Regular cardiac myocyte (primary cell): ENCODE data around the gene BNIP5. TPM values are rescaled to one million over a fixed set of nuclear protein-coding genes. Genes with fewer than 3 reads are reported as not detected.

Experiments
- total RNA-seq: library from RNA; depleted of rRNA; stranded (reverse); fragments of >200 nt; gene quantifications from 2 replicates; pipeline ENCODE4 v1.2.3, GENCODE V29; 2014

BNIP5 gene
- not detected in 2 replicates for total RNA-seq

DNA sequence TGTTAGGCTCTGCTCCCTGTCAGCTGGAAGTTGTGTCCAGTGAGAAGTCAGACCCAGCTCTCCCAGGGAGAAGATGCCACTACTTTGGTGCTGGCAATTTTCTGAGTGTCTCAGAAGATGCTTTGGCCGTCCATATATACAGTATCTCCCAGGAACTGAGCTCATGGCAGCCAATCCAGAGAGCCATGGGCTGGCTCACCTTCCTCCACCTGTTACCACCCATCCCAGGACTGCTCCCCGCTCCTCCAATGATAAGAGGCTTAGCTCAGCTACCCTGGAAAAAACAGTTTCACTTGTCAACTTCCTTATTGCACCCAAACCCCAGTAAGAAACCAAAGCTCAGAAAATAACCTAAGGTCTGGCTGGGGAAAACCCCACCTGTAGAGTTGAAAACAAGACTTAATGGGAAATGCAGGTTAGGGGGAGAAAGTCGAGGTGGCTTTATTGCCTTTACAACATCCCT lies at the start of gene BNIP5:
BNIP5 (minus strand) TSS at position 110 of the 463 bp plus-strand sequence. CDS start 6,198 bp downstream, outside the sequence.

GRCh38 chr6:36269834-36270705 lies 66.6 kb downstream of the BNIP5 start, which contains the start of gene PNPLA1:
Gene PNPLA1 (plus strand): TSS chr6:36270060. CDS start chr6:36270460, 400 bp downstream.

Other genes with a start within 250 kb of the BNIP5 start
- 16.6 and 26.5 TPM in 2 replicates for gene MAPK13, start 206.4 kb downstream of the BNIP5 start, total RNA-seq
- gene BRPF3, start 140.1 kb downstream of the BNIP5 start, total RNA-seq: 9.0 and 11.8 TPM in 2 replicates
- gene PNPLA1, start 66.8 kb downstream of the BNIP5 start, total RNA-seq: not detected in 2 replicates
- gene ETV7, start 50.8 kb upstream of the BNIP5 start, total RNA-seq: 0.38 and 2.0 TPM in 2 replicates
- gene PXT1, start 106.0 kb upstream of the BNIP5 start, total RNA-seq: under 0.01 TPM in 2 replicates
- gene KCTD20, start 106.1 kb upstream of the BNIP5 start, total RNA-seq: 90.1 and 162 TPM in 2 replicates
- gene STK38, start 210.6 kb upstream of the BNIP5 start, total RNA-seq: 17.2 and 21.3 TPM in 2 replicates